HG03378 (cell line): Measurements from ENCODE around the gene LPO.

Experiments
- ATAC-seq: cut with Tn5 transposase; IDR thresholded peaks from one replicate; pipeline ENCODE4 v1.9.1; 2021; ENCODE audit warnings: mild to moderate bottlenecking, moderate library complexity; ENCODE audit not compliant: unreplicated experiment

LPO gene

GRCh38 chr17:58315281-58315711 is 76.9 kb downstream of the LPO start:
- ATAC-seq, result no peak

GRCh38 chr17:58315750-58316149 is 77.4 kb downstream of the LPO start:
- ATAC-seq, result no peak

GRCh38 chr17:58316260-58316960 is 78.0 kb downstream of the LPO start:
- ATAC-seq, result no peak

- ATAC-seq, result peak; percentile 66
Observed at GRCh38 chr17:58317421-58318064, 79.2 kb downstream of the LPO start.

GRCh38 chr17:58318065-58318481 is 79.7 kb downstream of the LPO start:
- no peak for ATAC-seq
